Kasumi-1 (cell line): ENCODE results near the gene NOS1.

Experiments used
- DNase-seq, 2 experiments: peaks; one replicate each; lab custom pipeline; 2025; lab: John Stamatoyannopoulos, UW

NOS1 gene

DNA sequence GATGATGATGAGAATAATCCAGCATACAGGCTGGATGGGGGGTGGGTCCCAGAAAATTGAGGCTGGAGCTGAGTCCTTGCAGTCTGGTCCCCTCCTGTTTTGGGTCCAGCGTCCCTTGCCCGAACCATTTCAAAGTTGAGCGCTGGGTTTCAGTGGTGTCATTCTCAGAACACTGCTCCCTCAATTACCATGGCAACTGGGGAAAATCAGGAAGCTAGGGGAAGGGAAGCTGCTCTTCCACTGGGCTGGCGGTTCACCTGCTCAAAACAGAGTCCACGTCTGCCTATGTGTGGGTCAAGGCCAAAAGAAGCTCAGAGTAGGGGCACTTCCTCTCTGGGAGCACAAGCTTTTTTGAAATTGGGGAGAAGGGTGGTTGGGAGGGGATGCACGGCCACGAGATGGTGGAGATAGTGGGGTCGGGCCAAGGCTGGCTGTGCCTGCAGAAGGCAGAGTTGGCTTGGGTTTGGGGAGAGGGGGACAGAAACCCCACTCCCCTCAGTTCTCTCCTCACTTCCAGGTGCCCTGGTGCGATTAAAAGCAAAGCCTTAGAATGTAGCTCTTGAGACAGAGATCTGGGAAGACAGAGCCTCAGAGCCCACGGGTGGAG, 1.7 kb upstream of the NOS1 start:
- no peak for DNase-seq

DNA sequence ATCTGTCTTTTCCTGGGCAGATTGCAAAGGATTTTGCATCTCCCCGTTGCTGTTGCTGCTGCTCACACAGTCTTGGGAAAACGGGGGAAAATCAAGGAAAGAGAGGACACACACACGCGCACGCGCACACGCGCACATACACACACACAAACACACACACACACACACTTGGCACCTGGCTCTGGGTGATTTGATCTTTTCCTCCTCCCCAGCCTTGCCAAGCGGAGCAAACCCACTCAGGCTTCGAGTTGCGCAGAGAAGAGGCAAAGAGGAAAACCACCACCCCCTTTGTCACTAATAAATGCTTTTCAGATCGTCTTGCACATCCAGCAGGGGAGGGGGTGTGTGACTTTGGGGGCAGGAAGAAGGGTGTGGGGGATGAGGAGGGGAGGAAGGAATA, 965 bp upstream of the NOS1 start:
- no peak for DNase-seq

DNA sequence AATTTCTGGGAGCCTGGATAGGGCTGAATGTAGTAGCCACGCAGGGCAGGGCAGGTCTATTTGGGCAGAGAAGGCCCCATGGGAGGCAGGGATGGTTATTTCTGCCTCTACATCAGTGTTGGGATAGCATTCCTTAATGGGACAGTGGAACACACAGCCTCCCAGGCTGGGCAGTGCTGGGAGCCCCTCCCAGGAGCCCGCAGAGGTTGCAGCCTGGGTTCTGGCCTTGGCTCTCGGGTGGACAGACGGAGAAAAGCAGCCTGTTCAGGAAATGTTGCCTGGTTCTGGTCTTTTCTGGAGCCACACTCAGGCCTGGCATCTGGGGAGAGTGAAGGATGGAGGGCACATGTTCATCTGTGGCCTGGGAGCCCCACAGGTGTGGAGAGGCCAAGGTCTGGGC, 479 bp upstream of the NOS1 start:
- no peak for DNase-seq

DNA sequence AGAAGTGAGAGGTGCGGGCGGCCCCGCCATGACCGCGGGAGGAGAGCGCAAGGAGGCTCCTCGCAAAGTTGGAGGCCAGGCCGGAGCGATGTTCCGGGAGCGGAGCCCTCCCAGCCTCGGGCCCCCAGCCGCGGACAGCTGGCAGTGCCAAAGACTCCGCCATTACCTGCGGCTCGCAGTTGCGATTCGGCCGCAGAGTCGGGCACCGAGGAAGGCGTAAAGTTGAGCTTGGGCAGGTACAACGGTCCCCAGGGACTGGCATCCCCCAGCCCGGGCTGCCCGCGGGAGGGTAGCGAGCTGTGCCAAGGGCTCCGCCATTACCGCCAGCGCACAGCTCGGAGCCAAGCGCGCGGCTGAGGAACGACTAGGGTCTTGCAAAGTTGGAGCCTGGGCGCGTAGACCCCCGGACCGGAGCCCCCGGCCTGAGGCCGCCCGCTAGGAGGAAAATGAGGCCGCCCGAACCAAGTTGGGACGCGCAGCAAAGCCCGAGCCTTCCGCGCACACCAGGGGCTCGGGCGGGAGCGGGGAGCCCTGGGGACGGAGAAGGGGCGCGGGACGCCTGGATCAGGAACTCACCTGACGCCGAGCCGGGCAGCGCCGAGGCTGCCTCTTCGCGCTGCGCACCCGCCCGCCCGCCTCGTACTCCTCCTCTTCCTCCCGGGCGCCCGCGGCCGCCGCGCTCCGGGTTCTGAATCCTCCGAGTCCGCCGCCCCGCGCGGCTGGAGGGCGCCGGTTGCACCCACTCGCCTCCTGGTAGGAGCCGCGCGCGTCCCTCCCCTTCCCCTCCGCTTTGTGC, 677 bp downstream of the NOS1 start:
- no peak for DNase-seq

DNA sequence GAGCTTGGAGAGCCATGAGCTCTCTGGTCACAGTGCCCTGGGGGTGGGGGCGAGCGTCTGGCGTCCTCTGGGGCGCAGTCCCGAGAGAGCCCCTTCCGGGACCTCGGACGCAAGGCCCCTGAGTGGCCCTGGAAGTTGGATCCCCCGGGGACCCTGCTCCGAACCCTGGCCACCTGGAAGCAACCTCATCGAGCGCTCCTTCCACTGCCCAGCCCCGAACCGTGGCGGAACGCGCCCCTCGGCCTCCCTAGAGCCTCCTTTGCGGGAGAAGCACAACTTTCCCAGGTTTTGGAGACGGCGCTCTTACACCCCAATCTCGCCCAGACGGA, 1.2 kb downstream of the NOS1 start:
- no peak for DNase-seq

DNA sequence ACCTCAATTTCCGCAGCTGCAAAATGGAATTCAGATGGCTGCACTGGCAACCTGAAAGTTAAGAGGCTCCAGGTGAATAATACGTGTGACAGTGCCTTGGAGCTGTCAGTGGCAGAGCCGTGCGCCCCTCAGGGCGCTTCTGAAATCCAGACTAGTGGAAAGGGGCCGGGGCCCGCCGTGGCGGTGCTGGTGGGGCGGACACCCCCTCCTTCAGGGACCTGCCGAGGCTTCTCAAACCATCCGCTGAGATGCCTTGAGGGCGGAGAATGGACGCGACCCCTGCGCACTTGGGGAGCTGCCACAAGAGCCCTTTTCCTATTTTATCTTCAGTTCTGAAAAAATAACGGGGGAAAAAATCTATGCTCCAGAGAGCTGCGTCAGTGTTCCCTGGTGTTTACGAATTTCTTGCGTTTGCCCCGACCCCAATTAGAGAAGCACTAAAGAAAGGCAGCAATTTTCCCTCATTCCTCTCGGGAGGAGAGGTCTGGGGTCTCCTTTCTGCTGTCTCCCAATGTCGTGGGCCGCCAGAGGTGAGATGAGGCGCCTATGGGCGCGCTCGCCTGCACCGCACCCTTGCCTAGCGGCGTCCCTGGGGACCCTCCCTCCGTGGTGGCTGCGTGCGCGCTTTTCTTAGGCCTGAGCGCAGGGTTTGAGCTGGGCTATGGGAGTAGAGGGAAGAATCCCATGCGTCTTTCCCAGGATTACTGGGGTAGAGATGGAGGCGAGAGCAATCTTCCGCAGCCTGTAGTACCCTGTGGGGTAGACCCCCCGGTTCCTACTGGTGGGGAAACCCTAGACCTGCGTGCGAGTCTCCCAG, 2.2 kb downstream of the NOS1 start:
- no peak for DNase-seq

DNA sequence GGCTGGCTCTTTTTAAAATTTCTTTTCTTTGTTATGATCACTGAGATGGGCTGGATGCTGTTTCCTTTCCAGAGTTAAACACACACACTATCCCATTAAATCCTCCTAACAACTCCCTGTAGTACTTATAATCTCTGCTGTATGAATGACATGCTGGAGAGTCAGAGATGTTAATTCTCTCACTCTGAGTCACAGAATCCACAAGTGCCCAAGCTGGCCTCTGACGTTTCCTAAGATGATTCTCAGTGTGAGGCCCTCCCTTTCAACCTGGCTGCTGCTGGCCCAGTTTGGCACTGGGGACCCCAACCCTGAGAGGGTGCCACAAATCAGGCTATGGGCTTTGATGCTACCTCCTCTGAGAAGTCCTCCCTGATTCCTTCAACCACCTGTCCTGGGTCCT, 5.4 kb downstream of the NOS1 start:
- DNase-seq, result no peak

DNA sequence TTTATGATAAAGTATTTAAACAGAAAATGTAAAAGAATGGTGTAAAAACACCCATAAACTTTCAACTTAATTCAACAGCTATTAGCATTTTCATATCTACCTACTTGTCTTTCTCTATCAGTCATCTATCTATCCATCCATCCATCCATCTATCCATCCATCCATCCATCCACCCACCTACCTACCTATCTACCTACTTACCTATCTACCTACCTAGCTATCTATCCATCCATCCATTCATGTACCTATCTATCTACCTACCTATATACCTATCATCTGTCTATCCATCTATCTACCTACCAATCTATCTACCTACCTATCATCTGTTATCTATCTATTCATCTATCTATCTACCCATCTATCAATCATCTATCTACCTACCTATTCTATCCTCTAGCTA, 8.5 kb downstream of the NOS1 start:
- no peak for DNase-seq

DNA sequence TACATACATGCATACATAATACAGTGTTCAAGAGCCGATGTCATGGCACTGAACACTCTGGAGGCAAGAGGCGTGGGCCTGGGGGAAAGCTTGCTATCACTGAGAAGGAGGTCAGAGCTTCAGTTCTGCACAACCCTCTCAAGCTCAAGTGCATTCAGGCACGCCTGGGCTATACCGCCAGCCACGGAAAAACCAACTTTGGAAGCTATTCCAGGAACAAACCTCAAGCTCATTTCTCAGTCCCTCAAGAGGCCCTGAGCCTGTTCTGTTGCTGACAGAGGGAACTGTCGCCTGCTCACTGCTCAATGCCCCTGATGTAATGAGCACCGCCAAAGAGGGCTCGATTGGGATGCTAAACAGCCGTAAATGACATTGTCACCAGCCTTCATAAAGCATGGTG, 9.2 kb downstream of the NOS1 start:
- DNase-seq, result no peak

DNA sequence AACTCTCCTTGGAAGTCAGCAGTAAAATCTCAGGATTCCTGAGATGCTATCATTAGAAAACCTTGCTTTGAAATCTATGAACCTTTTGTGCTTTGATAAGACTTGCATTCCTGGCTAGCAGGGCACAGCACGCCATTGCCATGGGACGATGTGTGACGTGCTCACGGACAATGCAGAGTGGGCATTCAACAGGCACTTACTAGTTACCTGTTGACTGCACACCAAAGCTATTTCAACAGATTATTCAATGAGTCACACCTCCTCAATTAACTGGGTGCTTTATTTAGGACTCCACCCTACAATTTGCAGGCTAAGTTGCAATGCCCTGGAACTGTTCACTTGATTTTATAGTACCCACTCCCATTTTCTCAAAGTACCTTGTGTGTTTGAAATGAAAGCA, 11.3 kb downstream of the NOS1 start:
- DNase-seq, result no peak

DNA sequence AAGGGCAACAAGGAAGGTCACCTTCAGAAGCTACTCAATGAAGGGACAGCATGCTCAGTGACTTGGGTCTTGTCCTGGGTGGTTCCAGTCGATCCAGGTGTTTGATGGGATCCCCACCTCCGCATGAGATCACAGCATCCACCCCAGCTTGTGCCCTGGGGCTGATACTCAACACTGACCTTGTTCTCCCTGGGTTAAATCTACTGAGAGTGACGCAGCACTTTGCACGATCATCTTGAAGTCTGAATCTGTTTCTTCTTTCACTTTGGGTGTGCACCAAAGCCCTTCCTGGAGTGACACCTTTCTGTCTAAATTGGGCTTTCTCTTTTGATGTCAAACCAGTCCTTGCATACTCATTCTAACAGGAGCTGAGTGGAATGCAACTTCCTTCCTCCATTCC, 13.8 kb downstream of the NOS1 start:
- DNase-seq, result no peak

DNA sequence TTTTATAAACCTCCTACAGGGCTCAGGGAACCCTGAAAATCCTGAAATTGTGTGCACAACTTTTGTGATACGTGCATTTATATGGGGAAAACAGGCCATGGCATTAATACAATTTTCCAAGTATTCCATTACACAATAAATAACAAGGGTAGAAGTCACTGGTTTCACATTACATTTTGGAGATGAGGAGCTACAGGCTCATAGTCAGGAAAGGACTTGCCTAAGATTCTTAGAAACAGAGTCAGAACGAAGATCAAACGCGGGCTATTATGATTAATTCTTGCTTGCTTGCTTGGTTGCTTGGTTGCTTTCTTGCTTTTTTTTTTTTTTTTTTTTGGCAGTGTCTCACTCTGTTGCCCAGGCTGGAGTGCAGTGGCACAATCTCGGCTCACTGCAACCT, 16.7 kb downstream of the NOS1 start:
- no peak for DNase-seq

DNA sequence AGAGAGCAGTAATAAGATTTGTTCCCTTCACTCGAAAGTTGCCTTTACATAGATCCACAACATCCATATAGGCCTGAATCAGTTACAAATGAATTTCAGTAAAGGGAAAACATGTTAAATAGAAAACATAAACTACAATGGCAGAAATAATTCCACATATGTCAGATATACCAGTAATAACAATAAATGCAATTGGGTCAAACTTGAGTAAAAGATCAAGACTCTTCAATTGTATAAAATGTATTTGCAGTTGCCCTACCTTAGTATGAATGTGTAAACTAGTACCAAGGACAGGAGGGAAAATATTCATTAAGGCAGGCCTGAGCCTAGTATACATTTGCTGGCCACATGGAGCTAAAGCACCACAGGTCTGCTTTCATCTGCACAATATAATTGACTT, 17.6 kb downstream of the NOS1 start:
- DNase-seq, result no peak

DNA sequence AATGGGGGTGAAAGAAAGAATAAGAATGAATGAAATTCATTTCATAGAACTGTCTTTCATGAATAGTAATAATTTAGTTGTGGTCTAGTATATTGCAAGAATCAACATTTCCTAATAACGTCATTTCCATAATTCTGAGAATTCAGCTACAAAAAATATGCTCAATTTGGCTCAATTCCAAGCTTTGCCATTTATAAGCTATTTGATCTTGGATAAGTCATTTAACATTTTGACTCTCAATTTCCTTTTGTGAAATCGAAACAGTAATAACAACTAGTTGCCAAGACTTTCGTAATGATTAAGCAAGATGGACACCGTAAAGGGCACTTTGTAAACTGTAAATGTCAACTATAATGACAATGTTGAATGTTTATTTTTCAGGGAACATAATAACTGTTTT, 18.1 kb downstream of the NOS1 start:
- DNase-seq, result no peak

DNA sequence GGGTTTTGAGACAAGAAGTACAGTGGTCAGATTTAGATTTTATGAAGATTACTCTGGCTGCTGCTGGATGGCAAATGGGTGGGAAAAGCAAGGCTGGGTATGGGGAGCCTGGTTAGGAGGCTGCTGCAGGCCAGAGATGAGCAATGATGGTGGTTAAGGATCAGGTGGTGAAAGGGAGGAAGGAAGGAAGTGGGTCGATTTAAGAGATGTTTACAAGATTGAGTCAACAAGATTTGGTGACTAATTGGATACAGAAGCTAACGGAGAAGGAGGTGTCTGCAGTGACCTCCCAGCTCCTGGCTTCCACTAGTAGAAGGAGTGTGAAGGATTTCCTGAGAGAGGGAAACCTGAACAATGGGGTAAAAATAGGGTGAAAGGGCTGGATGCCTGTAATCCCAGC, 18.7 kb downstream of the NOS1 start:
- DNase-seq, result no peak

DNA sequence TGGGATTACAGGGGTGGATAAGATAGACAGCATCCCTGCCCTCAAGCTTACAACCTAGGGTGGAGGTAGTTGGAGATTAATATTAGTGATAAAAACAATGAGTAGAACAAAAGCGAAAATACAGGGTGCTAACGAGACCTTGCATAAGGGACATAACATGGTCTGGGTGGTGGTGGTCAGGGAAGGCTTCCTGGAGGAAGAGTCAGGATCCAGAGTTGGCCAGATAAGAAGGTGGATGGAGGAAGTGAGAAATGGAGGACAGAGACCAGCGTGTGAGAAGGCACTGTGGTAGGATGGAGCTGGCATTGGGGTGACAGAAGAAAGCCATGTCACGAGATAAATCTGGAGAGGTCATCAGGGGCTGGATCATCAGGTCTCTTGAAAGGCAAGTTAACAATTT, 19.2 kb downstream of the NOS1 start:
- DNase-seq, result no peak

DNA sequence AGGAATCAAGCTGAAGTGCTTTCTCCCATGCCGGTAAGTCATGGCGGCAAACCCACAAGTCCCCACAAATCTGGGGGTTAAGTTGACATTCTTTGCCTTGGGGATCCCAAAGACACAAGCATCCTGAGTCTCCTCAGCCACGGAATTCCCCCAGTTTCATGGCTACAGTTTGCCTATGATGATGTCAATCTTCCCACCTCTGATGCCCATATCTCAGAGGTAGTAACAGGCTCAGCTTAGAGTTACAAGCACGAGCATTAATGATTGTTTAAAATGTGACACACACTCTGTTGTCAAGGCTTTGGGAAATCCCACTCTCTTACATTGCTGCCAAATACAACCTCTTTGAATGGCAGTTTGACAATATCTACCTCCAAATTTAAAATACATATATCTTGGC, 22.3 kb downstream of the NOS1 start:
- no peak for DNase-seq

DNA sequence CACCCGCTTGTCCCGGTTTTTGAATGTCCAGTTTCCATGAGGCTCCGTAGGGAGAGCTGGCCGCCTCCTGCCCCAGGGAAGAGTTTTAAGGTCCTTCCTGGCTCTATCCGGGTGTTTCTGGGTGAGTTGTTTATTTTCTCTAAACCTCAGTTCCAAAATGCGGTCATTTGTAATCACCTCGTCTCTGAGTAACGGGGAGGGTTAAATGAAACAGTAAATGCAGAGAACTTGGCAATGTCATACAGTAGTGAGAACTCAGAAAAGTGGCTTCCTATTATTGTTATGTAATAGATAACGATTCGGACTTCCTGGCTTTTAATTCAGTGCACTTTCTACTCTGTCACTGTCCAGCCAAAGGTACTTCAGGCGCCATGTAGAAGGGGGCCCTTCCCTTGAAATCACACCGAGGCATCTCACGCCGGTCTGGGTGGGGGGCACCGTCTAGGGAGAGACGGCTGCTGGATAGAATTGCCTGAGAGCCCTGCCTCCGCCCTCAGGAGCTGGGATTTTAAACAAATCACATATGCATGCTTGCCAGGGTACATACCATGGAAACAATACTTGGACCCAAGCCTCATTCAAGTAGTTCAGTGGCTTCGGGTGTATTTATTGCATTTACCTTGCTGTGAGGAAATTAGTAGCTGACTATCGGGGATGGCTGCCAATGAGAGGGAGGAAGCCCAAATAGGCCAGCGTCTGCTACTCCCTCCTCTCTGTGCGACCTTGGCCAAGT, 26.4 kb downstream of the NOS1 start:
- no peak for DNase-seq

DNA sequence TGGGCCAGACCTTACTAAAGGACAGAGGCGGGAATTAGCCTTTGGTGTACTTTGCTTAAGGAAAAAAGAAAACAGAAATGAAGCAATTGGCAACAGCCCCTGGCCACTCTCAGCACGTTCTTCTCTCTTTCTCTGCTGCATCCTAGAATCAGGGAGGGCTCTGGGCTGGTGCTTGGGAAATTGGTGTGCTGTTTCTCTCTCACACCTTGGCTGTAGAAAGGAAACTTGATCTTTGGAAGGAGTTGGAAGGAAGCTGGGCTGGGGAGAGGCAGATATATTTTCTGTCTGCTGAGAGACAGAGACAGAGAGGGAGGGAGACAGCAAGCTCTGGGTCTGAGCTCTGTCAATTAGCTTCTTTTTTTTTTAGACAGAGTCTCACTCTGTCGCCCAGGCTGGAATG, 27.4 kb downstream of the NOS1 start:
- DNase-seq, result no peak

DNA sequence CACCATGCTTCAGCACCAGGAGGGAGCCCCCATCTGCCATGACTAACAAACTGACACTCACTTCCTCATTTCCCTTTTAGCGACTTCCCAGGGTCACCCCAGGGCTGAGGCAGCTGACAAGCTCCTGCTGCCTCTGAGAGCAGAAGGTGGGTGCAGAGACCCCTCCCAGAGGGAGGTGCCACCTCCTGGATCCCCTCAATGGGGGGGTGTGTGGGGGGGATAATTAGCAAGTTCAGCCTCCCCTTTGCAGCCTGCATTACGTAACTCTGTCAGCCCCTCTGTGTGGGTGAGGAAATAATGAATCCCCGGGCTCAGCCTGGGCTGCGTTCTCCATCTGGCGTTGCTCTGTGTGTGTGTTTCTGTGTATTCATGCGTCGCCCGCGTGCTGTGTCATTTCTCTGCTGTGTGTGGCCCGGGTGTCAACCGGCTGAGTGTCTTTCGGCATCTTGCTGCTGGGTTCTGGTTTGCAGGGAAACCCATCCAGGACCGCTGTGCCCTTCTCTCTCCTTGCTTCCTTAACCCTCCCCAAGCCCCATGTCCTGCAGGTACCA, 28.0 kb downstream of the NOS1 start:
- DNase-seq, result peak; percentile 65 to 83

DNA sequence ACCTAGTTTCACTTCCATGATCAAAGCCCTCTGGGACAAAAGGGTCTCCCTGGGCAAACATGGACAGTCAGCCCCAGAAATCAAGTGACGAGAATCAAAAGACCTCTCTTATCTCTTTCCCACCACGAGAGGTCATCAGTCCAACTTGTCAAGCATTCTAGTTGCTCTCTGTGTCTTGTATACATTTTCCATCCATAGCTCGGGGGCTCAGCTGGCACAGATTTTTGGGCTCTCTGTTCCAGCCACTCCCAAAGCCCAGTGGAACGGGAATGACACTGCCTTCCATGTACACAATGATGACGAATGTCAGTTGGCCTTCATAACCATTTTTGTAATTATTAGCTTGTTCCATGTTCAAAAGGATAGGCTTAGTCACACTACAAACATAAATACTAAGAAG, 29.7 kb downstream of the NOS1 start:
- DNase-seq, result no peak

DNA sequence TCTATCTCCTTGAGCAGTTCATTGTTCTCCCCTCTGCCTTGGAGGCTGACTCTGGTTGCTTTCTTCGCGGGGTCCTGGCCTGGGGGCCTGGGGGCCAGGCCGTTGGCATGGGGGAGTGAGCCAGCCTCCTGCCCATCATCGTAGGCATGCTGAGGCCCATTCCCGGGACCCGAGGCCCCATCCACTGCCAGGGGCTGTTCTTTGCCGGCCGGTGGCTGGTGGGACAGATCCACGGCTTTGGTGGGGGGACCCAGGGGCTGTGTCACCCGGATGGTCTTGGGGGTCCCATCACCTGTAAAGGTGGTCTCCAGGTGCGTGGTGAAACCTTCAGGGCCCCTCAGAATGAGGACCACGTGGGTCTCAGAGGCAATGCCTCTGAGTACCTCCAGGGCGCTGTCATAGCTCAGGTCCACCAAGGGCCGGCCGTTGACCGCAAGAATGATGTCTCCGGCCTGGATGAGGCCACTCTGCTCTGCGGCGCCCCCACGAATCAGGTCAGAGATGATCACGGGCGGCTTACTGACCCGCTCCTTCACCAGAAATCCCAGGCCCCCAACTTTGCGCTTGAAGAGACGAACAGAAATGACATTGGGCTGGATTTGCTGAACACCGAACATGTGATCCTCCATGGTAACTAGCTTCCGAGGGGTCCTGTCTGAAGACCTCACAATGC, 30.8 kb downstream of the NOS1 start:
- no peak for DNase-seq
